ENCODE results near the gene HES1.

GRCh38 chr3:194118920-194119319, 17.0 kb upstream of the HES1 start:
- TF ChIP-seq EZH2 (IDR thresholded peaks at IDR 0.05), result no peak
- no peak for TF ChIP-seq POLR2AphosphoS5 (IDR thresholded peaks at IDR 0.05; ENCODE audit: borderline replicate concordance, low read depth, low read length)

Measured in SK-N-MC (cell line).